Measurements from ENCODE around the gene FBXW10.
"Not testable (repeated sequence)": the region's sequence is repeated elsewhere in the genome, so short reads cannot be mapped to it uniquely, and the experiment has no call there.

The FBXW10 gene

GRCh38 chr17:18770572-18770971 lies 26.7 kb downstream of the FBXW10 start:
- H4K8ac ChIP-seq (ENCODE audit: low read depth, low read length); H2AFZ ChIP-seq (ENCODE audit: insufficient read depth, low read length, poor library complexity); H4K91ac ChIP-seq (ENCODE audit: low read depth, low read length); H3K4me1 ChIP-seq (ENCODE audit: control insufficient read depth in 1 of 2, insufficient read depth in 2 of 2, low read length in 2 of 2); H3K36me3 ChIP-seq (ENCODE audit: control insufficient read depth in 1 of 2, insufficient read depth in 2 of 2, low read length in 2 of 2); H3K9ac ChIP-seq (ENCODE audit: low read length); H3K23ac ChIP-seq (ENCODE audit: low read length); H3K27ac ChIP-seq (ENCODE audit: low read depth, low read length); H3K27me3 ChIP-seq (ENCODE audit: insufficient read depth, low read length); H3K4me2 ChIP-seq (ENCODE audit: low read length); H2AK5ac ChIP-seq (ENCODE audit: low read length); H2BK120ac ChIP-seq (ENCODE audit: insufficient read depth, low read length, poor library complexity); H3K79me2 ChIP-seq (ENCODE audit: control insufficient read depth, insufficient read depth, low read length, poor library complexity); H3K9me3 ChIP-seq (ENCODE audit: insufficient read depth, low read depth, low read length); H3K79me1 ChIP-seq (ENCODE audit: low read length); H3K14ac ChIP-seq (ENCODE audit: low read length); H3K18ac ChIP-seq (ENCODE audit: low read length); H2BK12ac ChIP-seq (ENCODE audit: low read length); H3K4ac ChIP-seq (ENCODE audit: low read depth, low read length); H2BK5ac ChIP-seq (ENCODE audit: low read depth, low read length, poor library complexity); DNase-seq; H4K12ac ChIP-seq (ENCODE audit: low read depth, low read length); H3K4me3 ChIP-seq (ENCODE audit: low read depth, low read length): not testable (repeated sequence)
- WGBS (ENCODE audit: extremely low coverage, insufficient coverage, insufficient read length), result no CpG with 5 or more reads among the region's 4 CpGs

GRCh38 chr17:18771066-18771465 lies 27.2 kb downstream of the FBXW10 start:
- H3K18ac ChIP-seq (ENCODE audit: low read length); H2AFZ ChIP-seq (ENCODE audit: insufficient read depth, low read length, poor library complexity): not testable (repeated sequence)
- no CpG with 5 or more reads among the region's 4 CpGs for WGBS (ENCODE audit: extremely low coverage, insufficient coverage, insufficient read length)

GRCh38 chr17:18772471-18772870 lies 28.6 kb downstream of the FBXW10 start:
- H3K14ac ChIP-seq (ENCODE audit: low read length), result no peak overlapping the region
- H3K4me1 ChIP-seq (ENCODE audit: control insufficient read depth in 1 of 2, insufficient read depth in 2 of 2, low read length in 2 of 2), result no peaks in the 10 kb centered on the region
- H3K18ac ChIP-seq (ENCODE audit: low read length), result no peak overlapping the region
- no peak overlapping the region for H4K8ac ChIP-seq (ENCODE audit: low read depth, low read length)
- H2AK5ac ChIP-seq (ENCODE audit: low read length), result no peak overlapping the region
- DNase-seq, result no peak
- H3K79me1 ChIP-seq (ENCODE audit: low read length), result no peaks in the 10 kb centered on the region
- H2AFZ ChIP-seq (ENCODE audit: insufficient read depth, low read length, poor library complexity), result no peak overlapping the region
- no peak overlapping the region for H2BK120ac ChIP-seq (ENCODE audit: insufficient read depth, low read length, poor library complexity)
- WGBS (ENCODE audit: extremely low coverage, insufficient coverage, insufficient read length), result no CpG with 5 or more reads among the region's 7 CpGs
- H3K23ac ChIP-seq (ENCODE audit: low read length), result no peak overlapping the region
- H2BK5ac ChIP-seq (ENCODE audit: low read depth, low read length, poor library complexity), result no peak overlapping the region
- no peak overlapping the region for H3K4ac ChIP-seq (ENCODE audit: low read depth, low read length)
- no peak overlapping the region for H3K4me3 ChIP-seq (ENCODE audit: low read depth, low read length)
- H3K9ac ChIP-seq (ENCODE audit: low read length), result no peak overlapping the region
- no peak overlapping the region for H2BK12ac ChIP-seq (ENCODE audit: low read length)
- no peaks in the 10 kb centered on the region for H3K79me2 ChIP-seq (ENCODE audit: control insufficient read depth, insufficient read depth, low read length, poor library complexity)
- no peak overlapping the region for H4K12ac ChIP-seq (ENCODE audit: low read depth, low read length)
- no peak overlapping the region for H3K27ac ChIP-seq (ENCODE audit: low read depth, low read length)
- no peaks in the 10 kb centered on the region for H3K27me3 ChIP-seq (ENCODE audit: insufficient read depth, low read length)
- H3K36me3 ChIP-seq (ENCODE audit: control insufficient read depth in 1 of 2, insufficient read depth in 2 of 2, low read length in 2 of 2), result no peaks in the 10 kb centered on the region
- H3K9me3 ChIP-seq (ENCODE audit: insufficient read depth, low read depth, low read length), result no peaks in the 10 kb centered on the region
- no peak overlapping the region for H4K91ac ChIP-seq (ENCODE audit: low read depth, low read length)
- H3K4me2 ChIP-seq (ENCODE audit: low read length), result no peak overlapping the region

More at GRCh38 chr17:18771066-18771465, 27.2 kb downstream of the FBXW10 start:
- not testable (repeated sequence) for H2BK12ac ChIP-seq (ENCODE audit: low read length); H3K14ac ChIP-seq (ENCODE audit: low read length); H4K8ac ChIP-seq (ENCODE audit: low read depth, low read length); H2BK5ac ChIP-seq (ENCODE audit: low read depth, low read length, poor library complexity); H3K9me3 ChIP-seq (ENCODE audit: insufficient read depth, low read depth, low read length); H3K4me1 ChIP-seq (ENCODE audit: control insufficient read depth in 1 of 2, insufficient read depth in 2 of 2, low read length in 2 of 2); H3K4ac ChIP-seq (ENCODE audit: low read depth, low read length); DNase-seq; H3K9ac ChIP-seq (ENCODE audit: low read length); H3K4me2 ChIP-seq (ENCODE audit: low read length); H3K79me2 ChIP-seq (ENCODE audit: control insufficient read depth, insufficient read depth, low read length, poor library complexity); H3K27ac ChIP-seq (ENCODE audit: low read depth, low read length); H3K23ac ChIP-seq (ENCODE audit: low read length); H2AK5ac ChIP-seq (ENCODE audit: low read length); H4K12ac ChIP-seq (ENCODE audit: low read depth, low read length); H3K79me1 ChIP-seq (ENCODE audit: low read length); H3K4me3 ChIP-seq (ENCODE audit: low read depth, low read length); H3K27me3 ChIP-seq (ENCODE audit: insufficient read depth, low read length); H3K36me3 ChIP-seq (ENCODE audit: control insufficient read depth in 1 of 2, insufficient read depth in 2 of 2, low read length in 2 of 2); H2BK120ac ChIP-seq (ENCODE audit: insufficient read depth, low read length, poor library complexity); H4K91ac ChIP-seq (ENCODE audit: low read depth, low read length)

- peak within 1 kb of the TSS; percentile 68 for H4K91ac ChIP-seq (ENCODE audit: low read depth, low read length)
- not testable (repeated sequence) for H2AK5ac ChIP-seq (ENCODE audit: low read length); H3K27me3 ChIP-seq (ENCODE audit: insufficient read depth, low read length); H3K27ac ChIP-seq (ENCODE audit: low read depth, low read length); H2AFZ ChIP-seq (ENCODE audit: insufficient read depth, low read length, poor library complexity); H3K36me3 ChIP-seq (ENCODE audit: control insufficient read depth in 1 of 2, insufficient read depth in 2 of 2, low read length in 2 of 2); H2BK12ac ChIP-seq (ENCODE audit: low read length); H3K4me1 ChIP-seq (ENCODE audit: control insufficient read depth in 1 of 2, insufficient read depth in 2 of 2, low read length in 2 of 2); H3K9me3 ChIP-seq (ENCODE audit: insufficient read depth, low read depth, low read length); H3K79me1 ChIP-seq (ENCODE audit: low read length); H3K23ac ChIP-seq (ENCODE audit: low read length); H3K9ac ChIP-seq (ENCODE audit: low read length); H3K79me2 ChIP-seq (ENCODE audit: control insufficient read depth, insufficient read depth, low read length, poor library complexity); H4K12ac ChIP-seq (ENCODE audit: low read depth, low read length)
- WGBS (ENCODE audit: extremely low coverage, insufficient coverage, insufficient read length), result no CpG with 5 or more reads among the region's 56 CpGs
- peak within 1 kb of the TSS; percentile 76 for H2BK5ac ChIP-seq (ENCODE audit: low read depth, low read length, poor library complexity)
- peak within 1 kb of the TSS; percentile 82 for H4K8ac ChIP-seq (ENCODE audit: low read depth, low read length)
- peak within 1 kb of the TSS; percentile 13 for H2BK120ac ChIP-seq (ENCODE audit: insufficient read depth, low read length, poor library complexity)
- peak within 1 kb of the TSS; percentile 69 for H3K4ac ChIP-seq (ENCODE audit: low read depth, low read length)
- peak; percentile 97 to 98 for DNase-seq
- peak within 1 kb of the TSS; percentile 71 for H3K4me3 ChIP-seq (ENCODE audit: low read depth, low read length)
- peak within 1 kb of the TSS; percentile 45 for H3K18ac ChIP-seq (ENCODE audit: low read length)
- H3K4me2 ChIP-seq (ENCODE audit: low read length), result peak within 1 kb of the TSS; percentile 53
- H3K14ac ChIP-seq (ENCODE audit: low read length), result peak within 1 kb of the TSS; percentile 79
Observed at GRCh38 chr17:18780991-18781718, 37.3 kb downstream of the FBXW10 start, which contains the start of gene TVP23B. Gene TVP23B (plus strand): TSS chr17:18781183. CDS start chr17:18781294, 111 bp downstream.

All from trophoblast cell (in vitro differentiated cells and primary cell).